Mucosa of gallbladder (tissue), 1 donor: Measurements from ENCODE around the gene AKIP1. TPM values are rescaled to one million over a fixed set of nuclear protein-coding genes. Genes with fewer than 3 reads are reported as not detected.
"Not testable (repeated sequence)": the region's sequence is repeated elsewhere in the genome, so short reads cannot be mapped to it uniquely, and the experiment has no call there.

Experiments
- DNase-seq: peaks from one replicate; pipeline ENCODE4 v3.0.0-alpha.2; 2020; ENCODE audit warnings: low spot score
- total RNA-seq: library from RNA; stranded (reverse); gene quantifications from one replicate; pipeline ENCODE4 v1.2.1, GENCODE V29; 2021
- donor health status: DM: no; HTN: no; CAD: no.

Gene AKIP1
- total RNA-seq, 1 donor from 2014 or later: 29.8 TPM

GRCh38 chr11:8917157-8917825 is 6.3 kb downstream of the AKIP1 start:
- DNase-seq: peak; percentile 46

DNA sequence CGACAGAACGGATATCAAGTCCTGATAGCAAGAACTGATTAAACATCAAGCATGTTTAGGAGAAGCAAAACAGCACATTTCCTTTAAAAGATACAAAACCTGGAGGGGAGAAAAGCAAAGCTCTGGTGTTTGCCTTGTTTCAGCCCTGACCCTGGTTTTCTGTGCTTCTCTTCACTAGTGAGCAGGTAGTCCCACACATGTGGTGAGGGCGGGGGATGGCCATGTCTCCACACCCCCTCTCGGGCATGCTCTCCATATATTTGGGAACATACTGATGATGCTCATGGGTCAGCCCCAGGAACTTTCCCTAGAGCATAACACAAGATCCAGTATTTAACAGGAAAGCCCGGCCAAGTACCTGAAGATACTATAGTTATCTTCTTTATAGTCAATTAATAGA is 11.7 kb downstream of the AKIP1 start:
- no peak for DNase-seq

GRCh38 chr11:8925711-8926110 is 14.7 kb downstream of the AKIP1 start:
- no peak for DNase-seq

- no peak for DNase-seq
These were observed 15.2 kb downstream of the AKIP1 start for GRCh38 chr11:8926236-8926635.

- DNase-seq: no peak
These were observed 16.2 kb downstream of the AKIP1 start for GRCh38 chr11:8927233-8927632.

DNA sequence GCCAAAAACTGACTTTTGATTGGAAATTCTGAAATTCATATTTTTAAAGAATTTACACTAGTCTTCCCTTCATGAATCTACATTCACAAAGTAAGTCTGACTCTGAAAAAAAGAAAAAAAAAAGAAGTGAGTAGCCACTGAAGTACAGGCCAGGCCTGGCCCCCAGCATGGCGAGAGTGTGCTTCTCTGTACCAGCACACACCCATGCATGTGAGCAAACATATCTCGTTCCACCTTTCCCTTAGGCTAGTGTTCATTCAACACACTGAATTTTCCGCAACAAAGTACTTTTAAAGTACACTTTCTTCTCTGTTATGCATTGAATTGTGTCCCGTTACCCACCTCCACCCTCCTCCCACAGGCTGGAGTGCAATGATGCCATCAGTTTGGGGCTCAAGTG is 17.2 kb downstream of the AKIP1 start:
- no peak for DNase-seq

DNA sequence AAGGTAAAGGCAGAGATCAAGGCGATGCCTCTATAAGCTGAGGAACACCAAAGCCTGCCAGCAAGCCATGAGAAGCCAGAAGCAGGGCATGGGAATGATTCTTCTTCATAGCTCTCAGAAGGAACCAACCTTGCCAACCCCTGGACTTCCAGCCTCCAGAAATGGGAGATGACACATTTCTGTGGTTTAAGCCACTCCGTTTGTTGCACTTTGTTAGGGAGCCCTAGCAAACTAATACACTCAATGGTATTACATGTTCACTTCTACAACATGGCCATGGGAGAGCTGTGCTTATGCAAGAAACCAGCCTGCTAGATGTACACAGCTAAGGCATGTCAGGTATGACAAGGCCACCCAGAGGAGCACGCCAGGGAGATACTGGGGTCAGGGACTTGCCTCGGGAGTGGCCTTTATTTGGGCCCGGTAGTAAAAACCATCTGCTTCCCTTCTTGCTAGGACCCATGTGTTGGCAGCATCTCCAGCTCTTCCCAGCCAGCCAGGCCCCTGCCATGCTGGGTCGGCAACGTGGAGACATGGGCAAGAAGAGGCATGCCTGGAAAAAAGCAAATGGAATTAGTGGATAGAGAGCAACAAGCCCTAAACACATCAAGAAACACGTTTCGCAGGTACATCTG is 18.1 kb downstream of the AKIP1 start:
- no peak for DNase-seq

DNA sequence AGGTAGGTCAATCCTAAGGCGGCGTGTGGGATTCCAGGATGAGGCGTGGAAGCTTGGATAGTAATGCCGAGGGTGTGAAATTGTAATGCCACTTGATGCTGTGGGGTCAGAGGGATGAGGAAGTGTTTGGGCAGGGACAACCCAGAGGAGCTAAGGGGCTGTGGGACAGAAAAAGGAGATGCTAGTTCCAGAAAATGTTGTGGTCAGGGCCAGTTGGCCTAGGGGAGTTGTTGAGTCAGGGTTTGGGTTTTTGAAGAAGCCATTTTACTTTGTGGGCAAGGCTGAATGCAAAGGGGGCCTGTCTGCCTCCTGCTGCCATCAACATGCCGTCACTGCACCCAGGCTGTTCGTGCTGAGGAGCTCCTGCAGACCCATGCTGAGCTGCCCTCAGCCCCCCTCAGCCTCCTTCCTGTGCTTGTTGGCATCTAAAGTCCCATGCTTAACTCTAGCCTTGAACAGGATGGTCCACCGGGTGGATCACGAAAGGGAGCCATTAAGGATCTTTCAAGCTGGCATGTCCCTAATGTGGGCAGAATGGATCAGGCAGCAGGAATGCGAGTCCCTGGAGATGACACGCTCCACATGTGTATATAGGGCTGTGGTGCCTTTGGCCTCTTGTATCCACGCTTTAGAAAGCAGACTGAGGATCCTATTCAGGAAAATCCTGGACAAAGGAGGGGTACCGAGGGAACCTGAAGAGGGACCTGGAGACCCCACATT is 19.6 kb downstream of the AKIP1 start:
- no peak for DNase-seq

GRCh38 chr11:8932564-8933180 is 21.7 kb downstream of the AKIP1 start, which contains the start of gene C11orf16:
Gene C11orf16, minus strand, starts transcription at chr11:8932947. Its CDS starts 639 bp downstream, at chr11:8932308.
- DNase-seq: no peak

GRCh38 chr11:8933931-8934330 is 22.9 kb downstream of the AKIP1 start:
- DNase-seq: no peak

GRCh38 chr11:8934742-8935488 is 23.9 kb downstream of the AKIP1 start:
- DNase-seq: no peak

DNA sequence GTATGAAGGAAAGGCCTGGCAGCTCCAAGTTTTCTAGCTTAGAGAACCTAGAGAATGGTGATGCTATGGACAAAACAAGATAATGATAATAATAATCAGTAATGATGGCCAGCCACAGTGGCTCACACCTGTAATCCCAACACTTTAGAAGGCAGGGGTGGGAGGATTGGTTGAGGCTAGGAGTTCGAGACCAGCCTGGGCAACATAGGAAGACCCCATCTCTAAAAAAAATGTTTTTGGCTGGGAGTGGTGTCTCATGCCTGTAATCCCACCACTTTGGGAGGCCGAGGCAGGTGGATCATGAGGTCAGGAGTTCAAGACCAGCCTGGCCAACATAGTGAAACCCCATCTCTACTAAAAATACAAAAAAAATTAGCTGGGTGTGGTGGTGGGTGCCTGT is 24.8 kb downstream of the AKIP1 start:
- DNase-seq: not testable (repeated sequence)

- DNase-seq: no peak
These were observed 26.2 kb downstream of the AKIP1 start for GRCh38 chr11:8937159-8937558.

GRCh38 chr11:8937659-8938058 is 26.7 kb downstream of the AKIP1 start:
- no peak for DNase-seq

DNA sequence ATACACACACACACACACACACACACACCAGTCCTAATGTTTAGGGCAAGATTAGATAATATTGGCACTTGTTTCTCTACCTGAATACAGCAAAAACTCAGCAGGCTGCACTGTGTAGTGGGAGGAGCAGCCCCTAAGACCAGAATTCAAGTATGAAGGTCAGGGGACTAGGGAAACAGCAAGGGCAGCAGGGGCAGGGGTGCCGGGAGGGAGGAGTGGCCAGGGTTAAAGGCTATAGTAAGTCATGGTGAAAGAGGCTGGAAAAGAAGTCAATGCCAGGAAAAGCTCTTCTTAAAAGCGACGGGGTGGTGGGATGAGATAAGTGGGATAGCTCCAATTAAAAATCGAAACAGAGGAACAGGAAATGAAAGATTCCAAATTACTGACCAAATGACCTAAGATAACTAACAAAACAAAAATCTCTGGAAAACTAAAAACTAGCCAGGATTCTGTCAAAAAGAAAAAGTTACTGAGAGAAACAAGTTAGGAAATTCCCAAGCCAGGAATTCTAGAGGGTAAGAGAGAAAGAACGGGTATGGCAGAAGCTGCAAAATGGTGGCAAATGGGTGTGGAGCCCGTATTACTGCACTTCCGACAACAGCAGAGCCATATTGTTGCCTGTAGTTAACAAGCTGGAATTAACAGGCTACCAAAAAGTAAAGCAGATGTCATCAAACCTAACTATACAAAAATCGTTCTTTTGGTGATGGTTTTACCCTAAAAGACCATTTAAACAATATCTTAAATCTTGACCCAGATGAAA is 30.5 kb downstream of the AKIP1 start:
- DNase-seq: no peak

DNA sequence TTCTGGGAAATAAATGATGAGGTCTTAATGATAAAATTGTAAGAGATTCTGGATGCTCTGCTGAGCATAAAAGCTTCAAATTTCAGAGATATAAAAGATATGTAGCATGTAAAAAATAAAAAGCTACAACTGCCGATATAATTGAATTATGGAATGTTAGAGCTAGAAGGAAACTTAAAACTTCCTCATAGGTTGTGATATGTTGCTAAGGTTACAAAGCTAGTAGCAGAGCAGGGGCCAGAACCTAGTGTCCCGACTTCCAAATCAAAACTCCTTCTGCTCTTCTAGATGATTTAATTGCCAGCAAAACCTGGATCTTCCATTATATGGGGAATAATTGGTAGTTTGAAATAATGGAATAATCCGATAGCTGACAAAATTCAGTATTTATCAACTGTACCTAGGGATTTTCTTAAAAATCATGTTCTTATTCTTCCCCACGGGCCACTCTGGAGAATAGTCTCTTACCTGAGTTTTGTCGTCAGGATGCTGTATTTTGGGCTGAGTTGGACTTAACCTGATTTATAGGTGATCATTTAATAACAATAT is 31.6 kb downstream of the AKIP1 start, which contains the start of gene ASCL3:
TSS of gene ASCL3 (minus strand) at position 499 of the 549 bp plus-strand sequence. CDS start 4,855 bp downstream, outside the sequence.
- no peak for DNase-seq

GRCh38 chr11:8947230-8947943 is 36.4 kb downstream of the AKIP1 start:
- no peak for DNase-seq

DNA sequence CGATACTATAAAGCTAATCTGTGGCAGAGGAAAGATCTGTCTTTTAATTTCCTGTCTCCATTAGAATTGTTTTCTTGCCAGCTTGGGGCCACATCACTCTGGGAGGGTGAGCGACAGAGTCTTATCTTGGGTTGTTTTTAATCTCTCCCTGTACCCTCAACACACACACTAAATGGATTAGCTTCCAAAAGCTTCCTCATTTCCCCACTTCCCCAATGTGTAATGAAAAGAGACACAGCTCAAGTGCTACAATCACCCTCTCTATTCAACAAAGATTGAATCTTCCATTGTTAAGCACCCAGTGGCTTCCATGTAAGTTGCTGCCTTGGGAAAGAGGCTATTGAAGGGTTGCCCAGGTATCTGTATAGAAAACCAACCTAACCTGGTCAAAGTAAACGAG is 37.9 kb downstream of the AKIP1 start:
- no peak for DNase-seq

GRCh38 chr11:8956860-8957259 is 45.9 kb downstream of the AKIP1 start:
- DNase-seq: no peak
